ENCODE results near the gene RAET1L.
"Not testable (repeated sequence)": the region's sequence is repeated elsewhere in the genome, so short reads cannot be mapped to it uniquely, and the experiment has no call there.

Gene RAET1L

DNA sequence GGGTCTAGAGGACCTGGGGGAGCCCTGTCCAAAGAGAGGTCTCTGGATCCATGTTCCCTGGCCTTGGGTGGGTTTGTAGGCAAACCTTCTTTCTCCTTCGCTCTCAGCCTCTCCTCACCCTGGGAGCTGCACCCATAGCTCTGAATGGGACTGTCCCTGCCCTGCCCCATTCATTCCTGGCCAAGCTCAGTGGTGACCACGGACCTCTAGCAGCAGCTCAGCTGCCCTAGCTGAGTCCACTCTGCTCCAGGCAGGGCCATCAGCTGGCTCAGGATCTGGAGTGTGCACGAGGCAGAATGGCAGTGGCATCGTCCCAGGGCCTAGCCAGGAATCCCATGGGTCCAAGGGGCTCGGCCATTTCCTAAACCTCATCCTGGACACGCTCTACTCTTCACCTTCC, 38.3 kb upstream of the RAET1L start:
- Histone ChIP-seq H3K4me1 (ENCODE audit: control insufficient read depth in 1 of 2, insufficient read depth in 2 of 2, low read length in 2 of 2) (peaks cover 0 to 5% of the 10 kb centered on the region in 2 donors), H3K27me3 (ENCODE audit: control insufficient read depth in 1 of 2, insufficient read depth in 2 of 2, low read length in 2 of 2) (peaks cover 0 to 8% of the 10 kb centered on the region in 2 donors), H3K9me3 (ENCODE audit: control insufficient read depth in 1 of 2, low read length in 2 of 2) (no peaks in the 10 kb centered on the region), H3K4me3 (ENCODE audit: low read depth in 1 of 2, low read length in 2 of 2) (no peak overlapping the region), H3K27ac (ENCODE audit: low read depth, low read length) (no peak overlapping the region), H3K9ac (ENCODE audit: low read depth in 1 of 2, low read length in 2 of 2) (no peak overlapping the region), H3K36me3 (ENCODE audit: control insufficient read depth in 1 of 2, insufficient read depth in 2 of 2, low read length in 2 of 2) (no peaks in the 10 kb centered on the region)

DNA sequence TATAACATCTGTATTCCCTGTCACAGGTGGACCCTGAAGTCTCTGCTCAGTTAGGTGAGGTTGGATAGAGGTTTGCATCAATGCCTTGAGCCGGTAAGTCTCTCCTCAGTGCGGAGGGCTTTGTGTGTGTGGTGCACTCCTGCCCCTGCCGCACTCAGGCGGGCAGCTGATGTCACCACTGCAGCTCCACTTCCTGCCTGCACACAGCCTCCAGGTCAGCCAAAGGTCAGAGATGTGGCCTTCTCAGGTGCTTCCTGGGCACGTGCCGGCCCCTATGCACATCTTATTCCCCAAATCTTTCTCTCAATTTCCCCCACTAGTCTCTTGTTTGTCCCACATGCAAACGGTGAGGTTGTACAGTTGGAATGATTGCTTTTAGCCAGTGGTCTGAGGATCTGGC, 34.6 kb upstream of the RAET1L start:
- not testable (repeated sequence) for H3K4me1 ChIP-seq (ENCODE audit: control insufficient read depth in 1 of 2, insufficient read depth in 2 of 2, low read length in 2 of 2); H3K36me3 ChIP-seq (ENCODE audit: control insufficient read depth in 1 of 2, insufficient read depth in 2 of 2, low read length in 2 of 2); H3K27me3 ChIP-seq (ENCODE audit: control insufficient read depth in 1 of 2, insufficient read depth in 2 of 2, low read length in 2 of 2); H3K4me3 ChIP-seq (ENCODE audit: low read depth in 1 of 2, low read length in 2 of 2); H3K9me3 ChIP-seq (ENCODE audit: control insufficient read depth in 1 of 2, low read length in 2 of 2); H3K27ac ChIP-seq (ENCODE audit: low read depth, low read length); H3K9ac ChIP-seq (ENCODE audit: low read depth in 1 of 2, low read length in 2 of 2)

DNA sequence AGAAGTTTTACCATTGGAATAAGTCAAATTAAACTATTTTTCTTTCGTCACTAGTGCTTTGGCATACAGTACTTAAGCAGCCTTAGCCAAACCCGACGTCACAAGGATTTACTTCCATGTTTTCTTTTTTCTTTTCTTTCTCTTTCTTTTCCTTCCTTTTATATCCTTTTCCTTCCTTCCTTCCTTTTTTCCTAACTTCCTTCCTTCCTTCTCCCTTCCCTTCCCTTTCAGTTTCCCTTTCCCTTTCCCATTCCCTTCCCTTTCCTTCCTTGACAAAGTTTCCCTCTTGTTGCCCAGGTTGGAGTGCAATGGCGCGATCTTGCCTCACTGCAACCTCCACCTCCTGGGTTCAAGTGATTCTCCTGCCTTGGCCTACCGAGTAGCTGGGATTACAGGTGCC, 33.7 kb upstream of the RAET1L start:
- H3K27ac ChIP-seq (ENCODE audit: low read depth, low read length): no peak overlapping the region
- peaks cover 0 to 7% of the 10 kb centered on the region in 2 donors for H3K27me3 ChIP-seq (ENCODE audit: control insufficient read depth in 1 of 2, insufficient read depth in 2 of 2, low read length in 2 of 2)
- H3K9me3 ChIP-seq (ENCODE audit: control insufficient read depth in 1 of 2, low read length in 2 of 2): no peaks in the 10 kb centered on the region
- no peak overlapping the region for H3K4me3 ChIP-seq (ENCODE audit: low read depth in 1 of 2, low read length in 2 of 2)
- no peak overlapping the region for H3K9ac ChIP-seq (ENCODE audit: low read depth in 1 of 2, low read length in 2 of 2)
- no peaks in the 10 kb centered on the region for H3K36me3 ChIP-seq (ENCODE audit: control insufficient read depth in 1 of 2, insufficient read depth in 2 of 2, low read length in 2 of 2)
- H3K4me1 ChIP-seq (ENCODE audit: control insufficient read depth in 1 of 2, insufficient read depth in 2 of 2, low read length in 2 of 2): no peaks in the 10 kb centered on the region

GRCh38 chr6:150058231-150058792, 33.0 kb upstream of the RAET1L start:
- H3K4me3 ChIP-seq (ENCODE audit: low read depth in 1 of 2, low read length in 2 of 2): no peak overlapping the region
- H3K9me3 ChIP-seq (ENCODE audit: control insufficient read depth in 1 of 2, low read length in 2 of 2): no peaks in the 10 kb centered on the region
- H3K27ac ChIP-seq (ENCODE audit: low read depth, low read length): no peak overlapping the region
- H3K4me1 ChIP-seq (ENCODE audit: control insufficient read depth in 1 of 2, insufficient read depth in 2 of 2, low read length in 2 of 2): no peaks in the 10 kb centered on the region
- peaks cover 0 to 7% of the 10 kb centered on the region in 2 donors for H3K27me3 ChIP-seq (ENCODE audit: control insufficient read depth in 1 of 2, insufficient read depth in 2 of 2, low read length in 2 of 2)
- no peak overlapping the region for H3K9ac ChIP-seq (ENCODE audit: low read depth in 1 of 2, low read length in 2 of 2)
- H3K36me3 ChIP-seq (ENCODE audit: control insufficient read depth in 1 of 2, insufficient read depth in 2 of 2, low read length in 2 of 2): no peaks in the 10 kb centered on the region

DNA sequence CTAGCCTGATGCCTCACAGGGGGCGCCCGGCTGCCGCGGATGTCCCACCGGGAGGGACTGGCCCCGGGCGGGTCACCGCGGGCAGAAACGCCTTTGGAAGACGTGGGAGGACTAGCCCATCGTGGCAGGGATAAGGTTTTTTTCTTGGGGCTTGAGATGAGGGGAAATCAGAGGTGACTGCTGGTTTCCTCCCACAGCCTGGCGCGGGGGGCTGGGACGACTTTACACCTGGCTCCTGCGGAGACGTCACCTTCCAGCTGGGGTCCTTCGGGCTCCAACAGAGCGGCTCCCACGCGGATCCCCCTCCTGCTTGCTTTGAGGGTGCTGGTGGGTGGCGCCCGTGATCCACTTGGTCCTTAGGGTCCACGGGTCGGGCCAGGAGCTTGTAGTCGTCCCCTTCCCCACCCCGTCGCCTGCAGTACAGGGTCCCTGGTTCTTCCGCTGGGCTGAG, 32.2 kb upstream of the RAET1L start:
- no peaks in the 10 kb centered on the region for H3K36me3 ChIP-seq (ENCODE audit: control insufficient read depth in 1 of 2, insufficient read depth in 2 of 2, low read length in 2 of 2)
- H3K9ac ChIP-seq (ENCODE audit: low read depth in 1 of 2, low read length in 2 of 2): no peak overlapping the region
- no peak overlapping the region for H3K27ac ChIP-seq (ENCODE audit: low read depth, low read length)
- H3K27me3 ChIP-seq (ENCODE audit: control insufficient read depth in 1 of 2, insufficient read depth in 2 of 2, low read length in 2 of 2): peaks cover 0 to 7% of the 10 kb centered on the region in 2 donors
- H3K4me1 ChIP-seq (ENCODE audit: control insufficient read depth in 1 of 2, insufficient read depth in 2 of 2, low read length in 2 of 2): no peaks in the 10 kb centered on the region
- no peaks in the 10 kb centered on the region for H3K9me3 ChIP-seq (ENCODE audit: control insufficient read depth in 1 of 2, low read length in 2 of 2)
- H3K4me3 ChIP-seq (ENCODE audit: low read depth in 1 of 2, low read length in 2 of 2): no peak overlapping the region

DNA sequence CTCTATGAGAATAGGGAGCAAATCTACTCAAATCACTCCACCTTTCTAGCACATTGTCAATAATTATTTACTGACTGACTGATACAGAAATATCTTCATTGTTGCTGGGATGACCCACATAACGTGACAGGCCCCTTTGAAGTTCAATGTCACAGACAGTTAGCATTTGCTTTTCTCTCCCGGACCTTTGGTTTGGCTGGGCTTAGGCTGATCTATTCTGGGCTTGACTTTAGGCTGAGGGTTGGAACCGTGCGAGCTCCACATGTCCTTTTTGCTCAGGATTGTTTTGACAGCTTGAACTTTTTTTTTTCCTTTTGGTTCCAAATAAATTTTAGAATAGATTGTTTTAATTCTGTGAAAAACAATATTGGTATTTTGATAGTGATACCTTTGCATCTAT, 31.6 kb upstream of the RAET1L start:
- peaks cover 0 to 7% of the 10 kb centered on the region in 2 donors for H3K27me3 ChIP-seq (ENCODE audit: control insufficient read depth in 1 of 2, insufficient read depth in 2 of 2, low read length in 2 of 2)
- H3K9ac ChIP-seq (ENCODE audit: low read depth in 1 of 2, low read length in 2 of 2): no peak overlapping the region
- H3K4me3 ChIP-seq (ENCODE audit: low read depth in 1 of 2, low read length in 2 of 2): no peak overlapping the region
- no peak overlapping the region for H3K27ac ChIP-seq (ENCODE audit: low read depth, low read length)
- H3K36me3 ChIP-seq (ENCODE audit: control insufficient read depth in 1 of 2, insufficient read depth in 2 of 2, low read length in 2 of 2): no peaks in the 10 kb centered on the region
- H3K4me1 ChIP-seq (ENCODE audit: control insufficient read depth in 1 of 2, insufficient read depth in 2 of 2, low read length in 2 of 2): no peaks in the 10 kb centered on the region
- H3K9me3 ChIP-seq (ENCODE audit: control insufficient read depth in 1 of 2, low read length in 2 of 2): no peaks in the 10 kb centered on the region

DNA sequence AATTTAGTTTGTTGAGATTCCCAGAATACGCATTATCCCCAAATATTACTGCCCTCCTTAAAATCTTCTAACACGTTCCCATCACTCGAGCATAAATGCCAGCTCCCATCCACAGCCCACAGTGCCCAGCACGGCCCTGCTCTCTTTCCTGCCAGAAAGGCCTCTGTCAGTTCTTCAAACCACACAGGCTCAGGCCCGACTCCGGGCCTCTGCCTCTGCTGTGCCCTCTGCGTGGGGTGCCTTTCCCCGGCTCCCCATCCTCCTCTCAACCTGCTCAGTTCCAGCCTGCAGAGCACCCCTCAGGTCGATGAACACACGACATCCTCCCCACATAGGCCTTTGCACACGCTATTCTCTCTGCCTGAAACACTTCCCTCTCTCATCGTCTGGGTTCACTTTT, 30.8 kb upstream of the RAET1L start:
- Histone ChIP-seq H3K9me3 (ENCODE audit: control insufficient read depth in 1 of 2, low read length in 2 of 2) (no peaks in the 10 kb centered on the region), H3K9ac (ENCODE audit: low read depth in 1 of 2, low read length in 2 of 2) (no peak overlapping the region), H3K27me3 (ENCODE audit: control insufficient read depth in 1 of 2, insufficient read depth in 2 of 2, low read length in 2 of 2) (peaks cover 0 to 7% of the 10 kb centered on the region in 2 donors), H3K36me3 (ENCODE audit: control insufficient read depth in 1 of 2, insufficient read depth in 2 of 2, low read length in 2 of 2) (no peaks in the 10 kb centered on the region), H3K27ac (ENCODE audit: low read depth, low read length) (no peak overlapping the region), H3K4me3 (ENCODE audit: low read depth in 1 of 2, low read length in 2 of 2) (no peak overlapping the region), H3K4me1 (ENCODE audit: control insufficient read depth in 1 of 2, insufficient read depth in 2 of 2, low read length in 2 of 2) (no peaks in the 10 kb centered on the region)

- no peaks in the 10 kb centered on the region for H3K36me3 ChIP-seq (ENCODE audit: control insufficient read depth in 1 of 2, insufficient read depth in 2 of 2, low read length in 2 of 2)
- H3K4me3 ChIP-seq (ENCODE audit: low read depth in 1 of 2, low read length in 2 of 2): no peak overlapping the region
- H3K27ac ChIP-seq (ENCODE audit: low read depth, low read length): no peak overlapping the region
- peaks cover 0 to 7% of the 10 kb centered on the region in 2 donors for H3K27me3 ChIP-seq (ENCODE audit: control insufficient read depth in 1 of 2, insufficient read depth in 2 of 2, low read length in 2 of 2)
- H3K9me3 ChIP-seq (ENCODE audit: control insufficient read depth in 1 of 2, low read length in 2 of 2): no peaks in the 10 kb centered on the region
- H3K4me1 ChIP-seq (ENCODE audit: control insufficient read depth in 1 of 2, insufficient read depth in 2 of 2, low read length in 2 of 2): no peaks in the 10 kb centered on the region
- no peak overlapping the region for H3K9ac ChIP-seq (ENCODE audit: low read depth in 1 of 2, low read length in 2 of 2)
These were observed 29.8 kb upstream of the RAET1L start for GRCh38 chr6:150055131-150055530.

DNA sequence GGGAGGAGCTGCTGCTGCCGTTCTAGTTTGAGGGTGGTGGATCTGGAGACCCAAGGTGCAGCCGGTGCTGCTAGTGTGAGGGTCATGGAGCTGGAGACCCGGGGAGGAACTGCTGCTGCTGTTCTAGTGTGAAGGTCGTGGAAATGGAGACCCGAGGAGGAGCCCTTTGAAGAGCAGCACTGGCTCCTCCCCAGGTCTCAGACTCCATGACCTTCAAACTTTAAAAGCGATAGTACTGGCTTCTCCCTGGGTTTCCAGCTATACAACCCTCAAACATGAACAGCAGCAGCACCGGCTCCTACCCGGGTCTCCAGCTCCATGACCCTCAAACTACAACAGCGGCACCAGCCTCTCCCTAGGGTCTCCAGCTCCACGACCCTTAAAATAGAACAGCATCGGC, 28.1 kb upstream of the RAET1L start:
- Histone ChIP-seq H3K4me1 (ENCODE audit: control insufficient read depth in 1 of 2, insufficient read depth in 2 of 2, low read length in 2 of 2) (no peaks in the 10 kb centered on the region), H3K27me3 (ENCODE audit: control insufficient read depth in 1 of 2, insufficient read depth in 2 of 2, low read length in 2 of 2) (peaks cover 0 to 7% of the 10 kb centered on the region in 2 donors), H3K27ac (ENCODE audit: low read depth, low read length) (no peak overlapping the region), H3K9me3 (ENCODE audit: control insufficient read depth in 1 of 2, low read length in 2 of 2) (no peaks in the 10 kb centered on the region), H3K9ac (ENCODE audit: low read depth in 1 of 2, low read length in 2 of 2) (no peak overlapping the region), H3K36me3 (ENCODE audit: control insufficient read depth in 1 of 2, insufficient read depth in 2 of 2, low read length in 2 of 2) (no peaks in the 10 kb centered on the region), H3K4me3 (ENCODE audit: low read depth in 1 of 2, low read length in 2 of 2) (no peak overlapping the region)

DNA sequence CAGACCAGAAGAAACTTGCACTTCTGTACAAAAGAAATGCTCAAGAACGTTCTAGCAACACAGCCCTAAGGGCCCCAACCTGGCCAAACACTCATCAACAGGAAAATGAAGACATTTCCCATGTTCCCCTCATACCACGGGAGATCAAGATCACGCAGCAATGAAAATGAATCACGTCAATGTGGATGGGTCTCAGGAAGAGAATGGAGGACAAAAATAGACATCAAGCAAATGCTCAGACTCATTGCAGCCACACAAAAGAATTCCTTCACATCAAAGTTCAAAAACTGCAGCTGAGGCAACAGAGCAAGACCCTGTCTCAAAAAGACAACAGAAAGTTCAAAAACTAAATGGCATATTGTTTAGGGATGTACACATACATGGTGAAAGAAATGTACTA, 25.5 kb upstream of the RAET1L start:
- Histone ChIP-seq H3K9ac (ENCODE audit: low read depth in 1 of 2, low read length in 2 of 2) (no peak overlapping the region), H3K4me3 (ENCODE audit: low read depth in 1 of 2, low read length in 2 of 2) (no peak overlapping the region), H3K27ac (ENCODE audit: low read depth, low read length) (no peak overlapping the region), H3K36me3 (ENCODE audit: control insufficient read depth in 1 of 2, insufficient read depth in 2 of 2, low read length in 2 of 2) (no peaks in the 10 kb centered on the region), H3K9me3 (ENCODE audit: control insufficient read depth in 1 of 2, low read length in 2 of 2) (no peaks in the 10 kb centered on the region), H3K4me1 (ENCODE audit: control insufficient read depth in 1 of 2, insufficient read depth in 2 of 2, low read length in 2 of 2) (no peaks in the 10 kb centered on the region), H3K27me3 (ENCODE audit: control insufficient read depth in 1 of 2, insufficient read depth in 2 of 2, low read length in 2 of 2) (peaks cover 5 to 9% of the 10 kb centered on the region in 2 donors)

- H3K27me3 ChIP-seq (ENCODE audit: control insufficient read depth in 1 of 2, insufficient read depth in 2 of 2, low read length in 2 of 2): peaks cover 6 to 7% of the 10 kb centered on the region in 2 donors
- no peak overlapping the region for H3K27ac ChIP-seq (ENCODE audit: low read depth, low read length)
- no peak overlapping the region for H3K4me3 ChIP-seq (ENCODE audit: low read depth in 1 of 2, low read length in 2 of 2)
- no peak overlapping the region for H3K9ac ChIP-seq (ENCODE audit: low read depth in 1 of 2, low read length in 2 of 2)
- no peaks in the 10 kb centered on the region for H3K4me1 ChIP-seq (ENCODE audit: control insufficient read depth in 1 of 2, insufficient read depth in 2 of 2, low read length in 2 of 2)
- no peaks in the 10 kb centered on the region for H3K9me3 ChIP-seq (ENCODE audit: control insufficient read depth in 1 of 2, low read length in 2 of 2)
- no peaks in the 10 kb centered on the region for H3K36me3 ChIP-seq (ENCODE audit: control insufficient read depth in 1 of 2, insufficient read depth in 2 of 2, low read length in 2 of 2)
These were observed 22.8 kb upstream of the RAET1L start for GRCh38 chr6:150048099-150048498.

Measured in duodenal mucosa (tissue), 2 donors.